Neural cell (in vitro differentiated cells): ENCODE results near the gene FOSL2. TPM values are rescaled to one million over a fixed set of nuclear protein-coding genes. Genes with fewer than 3 reads are reported as not detected.

Experiments used
- H2AFZ ChIP-seq: fragments of 200-600, 300-800 bp; sonication (generic), shearing (Covaris generic); 2 replicates; pipeline ENCODE4 v1.6.0; 2014; ENCODE audit warnings: low read depth, mild to moderate bottlenecking, antibody characterized with exemption, low read length, moderate library complexity
- H3F3A ChIP-seq: fragments of 200-600 bp; shearing (Covaris generic); 2 replicates; pipeline ENCODE4 v1.6.1; 2016; ENCODE audit warnings: mild to moderate bottlenecking, moderate library complexity, mixed read lengths, antibody characterized with exemption, low read length; ENCODE audit not compliant: insufficient read depth, poor library complexity, severe bottlenecking
- H3K27ac ChIP-seq: fragments of 200-600, 300-800 bp; sonication (generic), shearing (Covaris generic); 2 replicates; pipeline ENCODE4 v1.5.1; 2014; ENCODE audit warnings: mild to moderate bottlenecking, low read length, moderate library complexity
- H3K27me3 ChIP-seq: fragments of 300-800, 200-600 bp; sonication (generic), shearing (Covaris generic); 2 replicates; pipeline ENCODE4 v1.6.0; 2014; ENCODE audit warnings: mild to moderate bottlenecking, low read depth, low read length, moderate library complexity; ENCODE audit not compliant: insufficient read depth
- H3K36me3 ChIP-seq: fragments of 300-800, 200-600 bp; sonication (generic), shearing (Covaris generic); 2 replicates; pipeline ENCODE4 v1.5.1; 2014; ENCODE audit warnings: mild to moderate bottlenecking, antibody characterized with exemption, low read length, moderate library complexity; ENCODE audit not compliant: insufficient read depth
- H3K4me2 ChIP-seq: fragments of 300-800, 200-600 bp; sonication (generic), shearing (Covaris generic); 2 replicates; pipeline ENCODE4 v1.6.0; 2014; ENCODE audit warnings: mild to moderate bottlenecking, low read length
- H3K4me3 ChIP-seq: fragments of 300-800, 200-600 bp; sonication (generic), shearing (Covaris generic); 2 replicates; pipeline ENCODE4 v1.5.1; 2014; ENCODE audit warnings: mild to moderate bottlenecking, low read length, moderate library complexity
- H3K79me2 ChIP-seq: fragments of 200-600 bp; shearing (Covaris generic); replicated peaks from 2 replicates; pipeline ENCODE4 v1.6.0; 2014; ENCODE audit warnings: mild to moderate bottlenecking, low read length, moderate library complexity; ENCODE audit not compliant: insufficient read depth
- H3K9ac ChIP-seq: fragments of 300-800, 200-600 bp; sonication (generic), shearing (Covaris generic); 2 replicates; pipeline ENCODE4 v1.6.1; 2016; ENCODE audit warnings: mild to moderate bottlenecking, low read length, mixed read lengths
- H3K9me2 ChIP-seq: fragments of 200-600 bp; shearing (Covaris generic); 2 replicates; pipeline ENCODE4 v1.6.1; 2016; ENCODE audit warnings: mild to moderate bottlenecking, low read length, mixed read lengths; ENCODE audit not compliant: insufficient read depth
- H3K9me3 ChIP-seq: fragments of 200-600, 300-800 bp; sonication (generic), shearing (Covaris generic); 2 replicates; pipeline ENCODE4 v1.6.1; 2016; ENCODE audit warnings: mild to moderate bottlenecking, mixed run types, low read length, moderate library complexity, mixed read lengths
- H4K20me1 ChIP-seq: fragments of 200-600 bp; shearing (Covaris generic); 2 replicates; pipeline ENCODE4 v1.6.1; 2016; ENCODE audit warnings: mild to moderate bottlenecking, mixed run types; ENCODE audit not compliant: insufficient read depth
- EP300 ChIP-seq: fragments of 450-650 bp; conservative IDR thresholded peaks from 2 replicates; pipeline ENCODE4 v1.6.1; 2014; ENCODE audit warnings: antibody characterized with exemption, mild to moderate bottlenecking, moderate library complexity; ENCODE audit not compliant: poor library complexity, severe bottlenecking
- EZH2 ChIP-seq: fragments of 200-600, 300-800 bp; shearing (Covaris generic), sonication (generic); IDR thresholded peaks from 2 replicates; pipeline ENCODE4 v1.6.1; 2014; ENCODE audit warnings: antibody characterized with exemption, low read length, borderline replicate concordance, mild to moderate bottlenecking; ENCODE audit not compliant: insufficient read depth, poor library complexity, severe bottlenecking
- MXI1 ChIP-seq: fragments of 450-650 bp; conservative IDR thresholded peaks from 2 replicates; pipeline ENCODE4 v1.6.1; 2014; ENCODE audit warnings: antibody characterized with exemption, mild to moderate bottlenecking; ENCODE audit not compliant: poor library complexity, severe bottlenecking
- POLR2AphosphoS5 ChIP-seq: IDR thresholded peaks from 2 replicates; pipeline ENCODE4 v1.6.1; 2012
- RAD21 ChIP-seq: fragments of 450-650 bp; conservative IDR thresholded peaks from 2 replicates; pipeline ENCODE4 v1.6.1; 2014; ENCODE audit warnings: antibody characterized with exemption, mild to moderate bottlenecking, moderate library complexity
- SMC3 ChIP-seq: fragments of 450-650 bp; conservative IDR thresholded peaks from 2 replicates; pipeline ENCODE4 v1.6.1; 2014; ENCODE audit warnings: antibody characterized with exemption, mild to moderate bottlenecking, moderate library complexity; ENCODE audit not compliant: poor library complexity
- TAF1 ChIP-seq: IDR thresholded peaks from 2 replicates; pipeline ENCODE4 v1.6.1; 2012; ENCODE audit warnings: low read depth
- polyA plus RNA-seq: library from polyadenylated mRNA; depleted of rRNA; stranded (reverse); fragments of >200 nt; gene quantifications from 2 replicates; pipeline ENCODE4 v1.2.3, GENCODE V29; 2014
- TF ChIP-seq, protein P1 (sequence below): IDR thresholded peaks from 2 replicates; pipeline ENCODE4 v1.6.1; 2012; ENCODE audit warnings: borderline replicate concordance
- TF ChIP-seq, protein P2 (sequence below): fragments of 450-650 bp; IDR thresholded peaks from 2 replicates; pipeline ENCODE4 v1.5.1; 2014; ENCODE audit warnings: antibody characterized with exemption, mild to moderate bottlenecking, moderate library complexity; ENCODE audit not compliant: poor library complexity, severe bottlenecking

FOSL2 gene
- polyA plus RNA-seq, 1 donor from 2014 or later: 2.8 TPM

DNA sequence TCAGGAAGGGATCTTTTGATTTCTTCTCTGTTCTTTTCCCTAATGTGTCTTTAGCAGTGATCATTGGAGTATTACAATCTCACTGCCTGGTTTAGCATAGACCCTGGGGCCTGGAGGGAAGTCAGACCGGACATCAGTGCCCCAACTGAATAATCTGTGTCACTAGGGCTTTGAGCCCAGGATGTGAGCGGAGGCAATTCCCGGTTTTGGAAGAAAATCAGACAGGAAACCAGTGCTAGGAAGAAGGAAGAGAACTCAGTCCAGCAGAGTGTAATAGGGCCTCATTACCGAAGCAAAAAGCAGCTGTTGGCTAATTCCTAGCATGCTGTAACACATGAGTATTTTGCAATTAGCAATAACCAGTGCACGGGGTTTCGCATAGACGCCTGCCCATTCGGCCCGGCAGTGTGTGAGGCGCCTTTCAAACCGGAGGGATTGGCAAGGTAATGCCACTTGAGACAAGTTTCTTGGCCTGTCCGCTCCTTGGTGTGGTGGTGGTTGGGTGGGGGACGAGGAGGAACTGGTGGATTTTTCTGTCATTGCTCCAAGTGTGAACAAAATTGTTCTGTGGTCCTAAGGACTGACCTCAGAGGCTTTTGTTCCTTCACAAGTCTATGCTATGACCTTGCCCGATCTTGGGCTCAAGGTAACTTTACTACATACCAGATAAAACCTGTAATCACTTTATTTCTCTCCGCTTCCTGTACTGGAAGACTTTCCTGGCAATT is 2.8 kb downstream of the FOSL2 start:
- Histone ChIP-seq H3K36me3 (no peaks in the 10 kb centered on the region), H3K27me3 (peaks cover 14% of the 10 kb centered on the region), H3K4me2 (no peak overlapping the region), H3K79me2 (peaks cover 7% of the 10 kb centered on the region), H4K20me1 (no peaks in the 10 kb centered on the region), H3K27ac (no peak overlapping the region), H3K9me3 (no peaks in the 10 kb centered on the region), H3K9me2 (no peaks in the 10 kb centered on the region), H2AFZ (no peak overlapping the region), H3K4me3 (peak overlapping the region; percentile 85), H3F3A (no peaks in the 10 kb centered on the region), H3K9ac (peak overlapping the region; percentile 5)
- TF ChIP-seq, protein P1, sequence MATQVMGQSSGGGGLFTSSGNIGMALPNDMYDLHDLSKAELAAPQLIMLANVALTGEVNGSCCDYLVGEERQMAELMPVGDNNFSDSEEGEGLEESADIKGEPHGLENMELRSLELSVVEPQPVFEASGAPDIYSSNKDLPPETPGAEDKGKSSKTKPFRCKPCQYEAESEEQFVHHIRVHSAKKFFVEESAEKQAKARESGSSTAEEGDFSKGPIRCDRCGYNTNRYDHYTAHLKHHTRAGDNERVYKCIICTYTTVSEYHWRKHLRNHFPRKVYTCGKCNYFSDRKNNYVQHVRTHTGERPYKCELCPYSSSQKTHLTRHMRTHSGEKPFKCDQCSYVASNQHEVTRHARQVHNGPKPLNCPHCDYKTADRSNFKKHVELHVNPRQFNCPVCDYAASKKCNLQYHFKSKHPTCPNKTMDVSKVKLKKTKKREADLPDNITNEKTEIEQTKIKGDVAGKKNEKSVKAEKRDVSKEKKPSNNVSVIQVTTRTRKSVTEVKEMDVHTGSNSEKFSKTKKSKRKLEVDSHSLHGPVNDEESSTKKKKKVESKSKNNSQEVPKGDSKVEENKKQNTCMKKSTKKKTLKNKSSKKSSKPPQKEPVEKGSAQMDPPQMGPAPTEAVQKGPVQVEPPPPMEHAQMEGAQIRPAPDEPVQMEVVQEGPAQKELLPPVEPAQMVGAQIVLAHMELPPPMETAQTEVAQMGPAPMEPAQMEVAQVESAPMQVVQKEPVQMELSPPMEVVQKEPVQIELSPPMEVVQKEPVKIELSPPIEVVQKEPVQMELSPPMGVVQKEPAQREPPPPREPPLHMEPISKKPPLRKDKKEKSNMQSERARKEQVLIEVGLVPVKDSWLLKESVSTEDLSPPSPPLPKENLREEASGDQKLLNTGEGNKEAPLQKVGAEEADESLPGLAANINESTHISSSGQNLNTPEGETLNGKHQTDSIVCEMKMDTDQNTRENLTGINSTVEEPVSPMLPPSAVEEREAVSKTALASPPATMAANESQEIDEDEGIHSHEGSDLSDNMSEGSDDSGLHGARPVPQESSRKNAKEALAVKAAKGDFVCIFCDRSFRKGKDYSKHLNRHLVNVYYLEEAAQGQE: no peak
- TF ChIP-seq SMC3: no peak
- no peak for TF ChIP-seq POLR2AphosphoS5
- TF ChIP-seq, protein P2, sequence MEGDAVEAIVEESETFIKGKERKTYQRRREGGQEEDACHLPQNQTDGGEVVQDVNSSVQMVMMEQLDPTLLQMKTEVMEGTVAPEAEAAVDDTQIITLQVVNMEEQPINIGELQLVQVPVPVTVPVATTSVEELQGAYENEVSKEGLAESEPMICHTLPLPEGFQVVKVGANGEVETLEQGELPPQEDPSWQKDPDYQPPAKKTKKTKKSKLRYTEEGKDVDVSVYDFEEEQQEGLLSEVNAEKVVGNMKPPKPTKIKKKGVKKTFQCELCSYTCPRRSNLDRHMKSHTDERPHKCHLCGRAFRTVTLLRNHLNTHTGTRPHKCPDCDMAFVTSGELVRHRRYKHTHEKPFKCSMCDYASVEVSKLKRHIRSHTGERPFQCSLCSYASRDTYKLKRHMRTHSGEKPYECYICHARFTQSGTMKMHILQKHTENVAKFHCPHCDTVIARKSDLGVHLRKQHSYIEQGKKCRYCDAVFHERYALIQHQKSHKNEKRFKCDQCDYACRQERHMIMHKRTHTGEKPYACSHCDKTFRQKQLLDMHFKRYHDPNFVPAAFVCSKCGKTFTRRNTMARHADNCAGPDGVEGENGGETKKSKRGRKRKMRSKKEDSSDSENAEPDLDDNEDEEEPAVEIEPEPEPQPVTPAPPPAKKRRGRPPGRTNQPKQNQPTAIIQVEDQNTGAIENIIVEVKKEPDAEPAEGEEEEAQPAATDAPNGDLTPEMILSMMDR: no peak
- no peak for TF ChIP-seq EZH2
- TF ChIP-seq TAF1: no peak

DNA sequence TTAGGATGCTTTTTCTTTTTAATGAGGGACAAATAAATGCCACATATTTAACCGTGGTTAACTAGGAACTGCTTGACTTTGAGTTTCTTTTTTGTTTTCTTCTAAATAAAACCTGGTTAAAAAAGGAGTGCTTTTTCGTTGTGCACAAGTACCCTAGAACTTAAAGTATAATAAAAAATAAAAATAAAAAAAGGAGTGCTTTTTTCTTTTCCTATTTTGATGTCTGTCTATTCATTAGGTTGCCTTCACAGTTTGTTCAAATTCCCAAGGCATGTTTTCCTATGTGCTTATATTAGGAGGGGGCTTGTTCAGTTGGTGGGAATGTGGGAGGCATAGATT is 4.4 kb downstream of the FOSL2 start:
- Histone ChIP-seq H3K36me3 (no peaks in the 10 kb centered on the region), H3K79me2 (peaks cover 7% of the 10 kb centered on the region)

More for the DNA sequence above, 4.4 kb downstream of the FOSL2 start:
- H3K9me3 ChIP-seq: no peaks in the 10 kb centered on the region
- H3K4me3 ChIP-seq: peak overlapping the region; percentile 23
- no peaks in the 10 kb centered on the region for H3K9me2 ChIP-seq
- H4K20me1 ChIP-seq: no peaks in the 10 kb centered on the region
- H3K4me2 ChIP-seq: no peak overlapping the region
- TF ChIP-seq POLR2AphosphoS5 (no peak), EP300 (no peak), SMC3 (no peak), MXI1 (no peak), TAF1 (no peak), RAD21 (no peak)
- TF ChIP-seq, protein P1: no peak
- H3F3A ChIP-seq: no peaks in the 10 kb centered on the region
- H3K9ac ChIP-seq: no peak overlapping the region
- H2AFZ ChIP-seq: no peak overlapping the region
- peaks cover 14% of the 10 kb centered on the region for H3K27me3 ChIP-seq
- no peak overlapping the region for H3K27ac ChIP-seq
